HUES48 (cell line): ENCODE data around the gene TLX2.

Experiments used
- H3K27ac ChIP-seq: one replicate; pipeline ENCODE4 v1.7.0; 2013; ENCODE audit warnings: low read depth, low read length, inconsistent platforms
- H3K27me3 ChIP-seq: 2 replicates; pipeline ENCODE4 v1.6.1; 2013; ENCODE audit warnings: mild to moderate bottlenecking, low read length; ENCODE audit not compliant: control insufficient read depth, insufficient read depth
- H3K36me3 ChIP-seq: 2 replicates; pipeline ENCODE4 v1.6.1; 2013; ENCODE audit warnings: low read length; ENCODE audit not compliant: control insufficient read depth, insufficient read depth
- H3K4me1 ChIP-seq: 2 replicates; pipeline ENCODE4 v1.6.1; 2013; ENCODE audit warnings: mild to moderate bottlenecking, low read length; ENCODE audit not compliant: control insufficient read depth, insufficient read depth
- H3K4me3 ChIP-seq: 2 replicates; pipeline ENCODE4 v1.5.1; 2013; ENCODE audit warnings: mild to moderate bottlenecking, low read depth, low read length
- H3K9ac ChIP-seq: 2 replicates; pipeline ENCODE4 v1.6.1; 2013; ENCODE audit warnings: mild to moderate bottlenecking, low read depth, low read length, moderate library complexity
- H3K9me3 ChIP-seq: 2 replicates; pipeline ENCODE4 v1.6.1; 2013; ENCODE audit warnings: low read length; ENCODE audit not compliant: control insufficient read depth, insufficient read depth

Gene TLX2

GRCh38 chr2:74536166-74536950 is 22.1 kb downstream of the TLX2 start:
- H3K27me3 ChIP-seq, result no peaks in the 10 kb centered on the region
- H3K4me1 ChIP-seq, result no peaks in the 10 kb centered on the region
- no peaks in the 10 kb centered on the region for H3K9me3 ChIP-seq
- H3K9ac ChIP-seq, result no peak overlapping the region
- no peak overlapping the region for H3K4me3 ChIP-seq
- H3K27ac ChIP-seq, result no peak overlapping the region
- peaks cover 23% of the 10 kb centered on the region for H3K36me3 ChIP-seq

GRCh38 chr2:74537140-74537539 is 22.9 kb downstream of the TLX2 start:
- no peaks in the 10 kb centered on the region for H3K4me1 ChIP-seq
- H3K9me3 ChIP-seq, result no peaks in the 10 kb centered on the region

GRCh38 chr2:74538881-74539339 is 24.7 kb downstream of the TLX2 start:
- Histone ChIP-seq H3K27ac (no peak overlapping the region), H3K9ac (no peak overlapping the region), H3K36me3 (peaks cover 5% of the 10 kb centered on the region), H3K9me3 (no peaks in the 10 kb centered on the region), H3K4me1 (no peaks in the 10 kb centered on the region), H3K4me3 (no peak overlapping the region), H3K27me3 (no peaks in the 10 kb centered on the region)

More at GRCh38 chr2:74537140-74537539, 22.9 kb downstream of the TLX2 start:
- no peak overlapping the region for H3K4me3 ChIP-seq
- H3K36me3 ChIP-seq, result peaks cover 23% of the 10 kb centered on the region
- no peak overlapping the region for H3K9ac ChIP-seq
- H3K27me3 ChIP-seq, result no peaks in the 10 kb centered on the region
- no peak overlapping the region for H3K27ac ChIP-seq

- Histone ChIP-seq H3K9me3 (no peaks in the 10 kb centered on the region), H3K9ac (no peak overlapping the region), H3K27me3 (no peaks in the 10 kb centered on the region), H3K36me3 (no peaks in the 10 kb centered on the region), H3K4me3 (no peak overlapping the region), H3K27ac (no peak overlapping the region), H3K4me1 (no peaks in the 10 kb centered on the region)
These were observed 26.0 kb downstream of the TLX2 start for GRCh38 chr2:74540291-74540690.

- Histone ChIP-seq H3K4me3 (no peak overlapping the region), H3K27ac (no peak overlapping the region), H3K9ac (no peak overlapping the region), H3K27me3 (peaks cover 8% of the 10 kb centered on the region; the same call in 1 of the 2 replicates), H3K4me1 (no peaks in the 10 kb centered on the region), H3K9me3 (no peaks in the 10 kb centered on the region), H3K36me3 (no peaks in the 10 kb centered on the region)
These were observed 28.7 kb downstream of the TLX2 start for GRCh38 chr2:74542978-74543377.

- Histone ChIP-seq H3K9ac (no peak overlapping the region), H3K4me1 (peaks cover 3% of the 10 kb centered on the region; the same call in 1 of the 2 replicates), H3K27me3 (peaks cover 15% of the 10 kb centered on the region), H3K9me3 (no peaks in the 10 kb centered on the region), H3K27ac (no peak overlapping the region), H3K36me3 (no peaks in the 10 kb centered on the region), H3K4me3 (no peak overlapping the region)
These were observed 30.4 kb downstream of the TLX2 start for GRCh38 chr2:74544634-74545033.

- H3K9ac ChIP-seq, result no peak overlapping the region
- H3K9me3 ChIP-seq, result no peaks in the 10 kb centered on the region
- peaks cover 8% of the 10 kb centered on the region; the same call in 1 of the 2 replicates for H3K4me1 ChIP-seq
- H3K27me3 ChIP-seq, result peaks cover 26% of the 10 kb centered on the region
- no peaks in the 10 kb centered on the region for H3K36me3 ChIP-seq
- no peak overlapping the region for H3K4me3 ChIP-seq
- no peak overlapping the region for H3K27ac ChIP-seq
These were observed 31.8 kb downstream of the TLX2 start for GRCh38 chr2:74546004-74546403.

GRCh38 chr2:74548285-74548899 is 34.1 kb downstream of the TLX2 start:
- peaks cover 46% of the 10 kb centered on the region for H3K27me3 ChIP-seq
- peaks cover 14% of the 10 kb centered on the region; the same call in 1 of the 2 replicates for H3K4me1 ChIP-seq
- H3K9me3 ChIP-seq, result no peaks in the 10 kb centered on the region
- no peaks in the 10 kb centered on the region for H3K36me3 ChIP-seq
- no peak overlapping the region for H3K27ac ChIP-seq
- peak overlapping the region; percentile 72; the same call in 1 of the 2 replicates for H3K9ac ChIP-seq
- H3K4me3 ChIP-seq, result peak overlapping the region; percentile 73

- Histone ChIP-seq H3K27ac (peak overlapping the region; percentile 15), H3K9ac (peak overlapping the region; percentile 72), H3K4me3 (peak overlapping the region; percentile 73), H3K36me3 (no peaks in the 10 kb centered on the region), H3K27me3 (peaks cover 46% of the 10 kb centered on the region), H3K4me1 (peaks cover 14% of the 10 kb centered on the region; the same call in 1 of the 2 replicates), H3K9me3 (no peaks in the 10 kb centered on the region)
These were observed 34.9 kb downstream of the TLX2 start for GRCh38 chr2:74548900-74549826.

- Histone ChIP-seq H3K4me3 (no peak overlapping the region; the same call in 1 of the 2 replicates), H3K4me1 (peaks cover 14% of the 10 kb centered on the region; the same call in 1 of the 2 replicates), H3K9me3 (no peaks in the 10 kb centered on the region), H3K36me3 (no peaks in the 10 kb centered on the region), H3K27me3 (peaks cover 49% of the 10 kb centered on the region), H3K27ac (no peak overlapping the region), H3K9ac (no peak overlapping the region)
These were observed 36.0 kb downstream of the TLX2 start for GRCh38 chr2:74550231-74550630.
